ENCODE measurements around the gene SLC25A36.

The SLC25A36 gene

GRCh38 chr3:141020143-141020830 is 78.7 kb downstream of the SLC25A36 start:
- H3K4me3 ChIP-seq (replicated peaks; ENCODE audit: low read depth, low read length) = no peak overlapping the region
- no peak for TF ChIP-seq CTCF (IDR thresholded peaks at IDR 0.05; ENCODE audit: low read depth, low read length, missing control alignments)
- peak; percentile 2 for DNase-seq (ENCODE audit: extremely low read depth, low read depth)

GRCh38 chr3:141021261-141021660 is 79.6 kb downstream of the SLC25A36 start:
- no peak overlapping the region for H3K4me3 ChIP-seq (replicated peaks; ENCODE audit: low read depth, low read length)
- no peak for TF ChIP-seq CTCF (IDR thresholded peaks at IDR 0.05; ENCODE audit: low read depth, low read length, missing control alignments)
- no peak for DNase-seq (ENCODE audit: extremely low read depth, low read depth)
